PFSK-1 (cell line): Measurements from ENCODE around the gene RAB11A.

Experiments
- POLR2AphosphoS5 ChIP-seq: IDR thresholded peaks from 2 replicates; pipeline ENCODE4 v1.6.1; 2012; ENCODE audit warnings: low read depth, mild to moderate bottlenecking, control low read depth, low read length, moderate library complexity
- TAF1 ChIP-seq: IDR thresholded peaks from 2 replicates; pipeline ENCODE4 v1.6.1; 2012; ENCODE audit warnings: low read length, control low read depth, borderline replicate concordance; ENCODE audit not compliant: insufficient read depth
- TF ChIP-seq, protein P1 (sequence below), 2 experiments: IDR thresholded peaks; 2 replicates each; pipeline versions ENCODE4 v1.6.1 to v1.8.0; 2011 to 2012; ENCODE audit warnings: low read depth in 2 of 2, low read length in 2 of 2, control low read depth in 1 of 2, inconsistent platforms in 1 of 2, mild to moderate bottlenecking in 1 of 2, moderate library complexity in 1 of 2; ENCODE audit not compliant: insufficient read depth in 1 of 2

DNA sequence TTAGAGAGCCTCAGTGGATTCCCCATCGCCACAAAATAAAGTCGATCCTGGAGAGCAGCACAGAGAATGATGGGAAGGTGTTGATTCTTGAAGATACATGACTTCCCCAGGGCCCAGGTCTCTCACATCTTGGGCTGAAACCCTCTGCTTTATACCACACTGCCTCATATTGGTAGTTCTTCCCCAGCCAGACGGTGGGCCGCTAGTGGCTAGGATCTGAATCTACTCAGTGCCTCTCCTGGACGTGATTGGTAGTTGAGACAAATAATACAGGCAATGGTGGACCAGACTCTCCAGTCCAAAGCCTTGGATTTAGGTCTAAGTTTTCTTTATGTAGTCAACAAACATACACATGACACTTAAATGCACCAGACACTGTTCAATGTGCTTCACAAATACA, 49.7 kb downstream of the RAB11A start:
- TF ChIP-seq, protein P1, sequence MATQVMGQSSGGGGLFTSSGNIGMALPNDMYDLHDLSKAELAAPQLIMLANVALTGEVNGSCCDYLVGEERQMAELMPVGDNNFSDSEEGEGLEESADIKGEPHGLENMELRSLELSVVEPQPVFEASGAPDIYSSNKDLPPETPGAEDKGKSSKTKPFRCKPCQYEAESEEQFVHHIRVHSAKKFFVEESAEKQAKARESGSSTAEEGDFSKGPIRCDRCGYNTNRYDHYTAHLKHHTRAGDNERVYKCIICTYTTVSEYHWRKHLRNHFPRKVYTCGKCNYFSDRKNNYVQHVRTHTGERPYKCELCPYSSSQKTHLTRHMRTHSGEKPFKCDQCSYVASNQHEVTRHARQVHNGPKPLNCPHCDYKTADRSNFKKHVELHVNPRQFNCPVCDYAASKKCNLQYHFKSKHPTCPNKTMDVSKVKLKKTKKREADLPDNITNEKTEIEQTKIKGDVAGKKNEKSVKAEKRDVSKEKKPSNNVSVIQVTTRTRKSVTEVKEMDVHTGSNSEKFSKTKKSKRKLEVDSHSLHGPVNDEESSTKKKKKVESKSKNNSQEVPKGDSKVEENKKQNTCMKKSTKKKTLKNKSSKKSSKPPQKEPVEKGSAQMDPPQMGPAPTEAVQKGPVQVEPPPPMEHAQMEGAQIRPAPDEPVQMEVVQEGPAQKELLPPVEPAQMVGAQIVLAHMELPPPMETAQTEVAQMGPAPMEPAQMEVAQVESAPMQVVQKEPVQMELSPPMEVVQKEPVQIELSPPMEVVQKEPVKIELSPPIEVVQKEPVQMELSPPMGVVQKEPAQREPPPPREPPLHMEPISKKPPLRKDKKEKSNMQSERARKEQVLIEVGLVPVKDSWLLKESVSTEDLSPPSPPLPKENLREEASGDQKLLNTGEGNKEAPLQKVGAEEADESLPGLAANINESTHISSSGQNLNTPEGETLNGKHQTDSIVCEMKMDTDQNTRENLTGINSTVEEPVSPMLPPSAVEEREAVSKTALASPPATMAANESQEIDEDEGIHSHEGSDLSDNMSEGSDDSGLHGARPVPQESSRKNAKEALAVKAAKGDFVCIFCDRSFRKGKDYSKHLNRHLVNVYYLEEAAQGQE (IDR thresholded peaks at IDR 0.05; ENCODE audit: insufficient read depth in 1 of 2, low read depth in 2 of 2, low read length in 2 of 2): no peak
- TF ChIP-seq TAF1: no peak
- TF ChIP-seq POLR2AphosphoS5: no peak
